ENCODE measurements around the gene NRL.

DNA sequence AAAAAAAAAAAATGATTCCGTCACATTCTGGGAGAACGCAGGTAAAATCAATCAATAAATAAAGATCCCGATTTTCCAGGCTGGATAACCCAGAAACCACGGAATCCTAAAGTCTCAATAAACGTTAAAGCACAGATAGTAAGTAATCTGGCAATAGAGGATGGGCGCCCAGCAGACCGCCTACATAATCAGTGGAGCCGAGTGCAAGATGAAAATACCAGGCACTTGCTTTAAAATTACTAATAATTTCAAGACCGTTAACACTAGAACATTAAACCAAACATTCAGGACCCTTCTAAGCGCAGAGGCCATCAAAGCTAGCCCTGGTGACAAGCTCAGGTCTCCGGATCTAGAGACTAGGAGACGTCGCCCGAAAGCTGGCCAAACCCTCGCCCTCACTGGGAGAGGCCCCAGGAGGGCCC lies 1.4 kb downstream of the NRL start:
- TF ChIP-seq, protein P1, sequence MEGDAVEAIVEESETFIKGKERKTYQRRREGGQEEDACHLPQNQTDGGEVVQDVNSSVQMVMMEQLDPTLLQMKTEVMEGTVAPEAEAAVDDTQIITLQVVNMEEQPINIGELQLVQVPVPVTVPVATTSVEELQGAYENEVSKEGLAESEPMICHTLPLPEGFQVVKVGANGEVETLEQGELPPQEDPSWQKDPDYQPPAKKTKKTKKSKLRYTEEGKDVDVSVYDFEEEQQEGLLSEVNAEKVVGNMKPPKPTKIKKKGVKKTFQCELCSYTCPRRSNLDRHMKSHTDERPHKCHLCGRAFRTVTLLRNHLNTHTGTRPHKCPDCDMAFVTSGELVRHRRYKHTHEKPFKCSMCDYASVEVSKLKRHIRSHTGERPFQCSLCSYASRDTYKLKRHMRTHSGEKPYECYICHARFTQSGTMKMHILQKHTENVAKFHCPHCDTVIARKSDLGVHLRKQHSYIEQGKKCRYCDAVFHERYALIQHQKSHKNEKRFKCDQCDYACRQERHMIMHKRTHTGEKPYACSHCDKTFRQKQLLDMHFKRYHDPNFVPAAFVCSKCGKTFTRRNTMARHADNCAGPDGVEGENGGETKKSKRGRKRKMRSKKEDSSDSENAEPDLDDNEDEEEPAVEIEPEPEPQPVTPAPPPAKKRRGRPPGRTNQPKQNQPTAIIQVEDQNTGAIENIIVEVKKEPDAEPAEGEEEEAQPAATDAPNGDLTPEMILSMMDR (conservative IDR thresholded peaks at IDR 0.05; ENCODE audit: low read length) = no peak
- no peak for TF ChIP-seq EZH2phosphoT487 (IDR thresholded peaks at IDR 0.05; ENCODE audit: borderline replicate concordance)
